D341Med (cell line): ENCODE results near the gene GALNT7.
A peak's percentile ranks its signal among the peaks of the same experiment; 100 is the strongest.

Experiments used
- DNase-seq: peaks from one replicate; pipeline ENCODE4 v3.0.0; 2012; ENCODE audit warnings: low spot score

Gene GALNT7

GRCh38 chr4:173311368-173311767 lies 142.8 kb downstream of the GALNT7 start:
- DNase-seq, result no peak

GRCh38 chr4:173314715-173315114 lies 146.1 kb downstream of the GALNT7 start:
- no peak for DNase-seq

- no peak for DNase-seq
Measured at GRCh38 chr4:173316060-173316459, 147.4 kb downstream of the GALNT7 start.

GRCh38 chr4:173317004-173317403 lies 148.4 kb downstream of the GALNT7 start:
- DNase-seq, result peak; percentile 48

GRCh38 chr4:173318240-173318639 lies 149.6 kb downstream of the GALNT7 start:
- DNase-seq, result no peak

- DNase-seq, result no peak
Measured at GRCh38 chr4:173318648-173319211, 150.1 kb downstream of the GALNT7 start.

- no peak for DNase-seq
Measured at GRCh38 chr4:173319696-173320095, 151.1 kb downstream of the GALNT7 start.

- DNase-seq, result no peak
Measured at GRCh38 chr4:173325007-173325736, 156.6 kb downstream of the GALNT7 start.

- no peak for DNase-seq
Measured at GRCh38 chr4:173328236-173328901, 159.8 kb downstream of the GALNT7 start.

GRCh38 chr4:173330590-173330989 lies 162.0 kb downstream of the GALNT7 start:
- no peak for DNase-seq

- DNase-seq, result no peak
Measured at GRCh38 chr4:173332021-173332487, 163.4 kb downstream of the GALNT7 start.

- DNase-seq, result no peak
Measured at GRCh38 chr4:173332963-173333657, 164.5 kb downstream of the GALNT7 start.

GRCh38 chr4:173333658-173334084 lies 165.1 kb downstream of the GALNT7 start:
- peak; percentile 79 for DNase-seq

- peak; percentile 96 for DNase-seq
Measured at GRCh38 chr4:173334085-173334890, 165.7 kb downstream of the GALNT7 start, which contains the start of gene HMGB2. Gene HMGB2, minus strand, starts transcription at chr4:173334358. Its CDS starts 709 bp downstream, at chr4:173333649.

- DNase-seq, result peak; percentile 92
Measured at GRCh38 chr4:173334891-173335752, 166.5 kb downstream of the GALNT7 start.

- DNase-seq, result no peak
Measured at GRCh38 chr4:173337463-173337862, 168.9 kb downstream of the GALNT7 start.

GRCh38 chr4:173343832-173344397 lies 175.3 kb downstream of the GALNT7 start:
- no peak for DNase-seq

- DNase-seq, result no peak
Measured at GRCh38 chr4:173345648-173346047, 177.0 kb downstream of the GALNT7 start.

- no peak for DNase-seq
Measured at GRCh38 chr4:173346074-173346473, 177.5 kb downstream of the GALNT7 start.

GRCh38 chr4:173347467-173347866 lies 178.9 kb downstream of the GALNT7 start:
- DNase-seq, result no peak
